Activated naive CD4-positive, alpha-beta T cell treated with Interleukin-2 at 50 U/mL for 16 hours (primary cell): ENCODE data around the gene ADSL.

Source experiments
- DNase-seq: peaks from one replicate; pipeline ENCODE4 v3.0.0-alpha.2; 2020

Gene ADSL

GRCh38 chr22:40406063-40406890 lies 60.0 kb downstream of the ADSL start:
- DNase-seq = no peak

GRCh38 chr22:40407021-40407761 lies 60.9 kb downstream of the ADSL start:
- no peak for DNase-seq

- DNase-seq = no peak
These were observed 61.8 kb downstream of the ADSL start for GRCh38 chr22:40407831-40408717.

GRCh38 chr22:40408718-40409612 lies 62.7 kb downstream of the ADSL start:
- no peak for DNase-seq

- DNase-seq = no peak
These were observed 63.4 kb downstream of the ADSL start for GRCh38 chr22:40409613-40410113.

GRCh38 chr22:40410272-40410671 lies 64.0 kb downstream of the ADSL start:
- no peak for DNase-seq

- no peak for DNase-seq
These were observed 64.6 kb downstream of the ADSL start for GRCh38 chr22:40410731-40411505.

- DNase-seq = no peak
These were observed 65.2 kb downstream of the ADSL start for GRCh38 chr22:40411506-40411861.

- no peak for DNase-seq
These were observed 66.1 kb downstream of the ADSL start for GRCh38 chr22:40412441-40412840.

GRCh38 chr22:40413873-40414272 lies 67.6 kb downstream of the ADSL start:
- DNase-seq = no peak

GRCh38 chr22:40414311-40414710 lies 68.0 kb downstream of the ADSL start:
- DNase-seq = no peak

- no peak for DNase-seq
These were observed 68.7 kb downstream of the ADSL start for GRCh38 chr22:40414838-40415505.

- no peak for DNase-seq
These were observed 69.4 kb downstream of the ADSL start for GRCh38 chr22:40415531-40416266.

GRCh38 chr22:40416267-40416570 lies 69.9 kb downstream of the ADSL start:
- DNase-seq = no peak

- no peak for DNase-seq
These were observed 70.3 kb downstream of the ADSL start for GRCh38 chr22:40416636-40417035.

GRCh38 chr22:40417041-40417440 lies 70.7 kb downstream of the ADSL start:
- no peak for DNase-seq

- DNase-seq = no peak
These were observed 71.6 kb downstream of the ADSL start for GRCh38 chr22:40417881-40418280.

GRCh38 chr22:40418366-40419201 lies 72.3 kb downstream of the ADSL start:
- no peak for DNase-seq

GRCh38 chr22:40419718-40420117 lies 73.4 kb downstream of the ADSL start:
- no peak for DNase-seq
